Activated T-cell treated with anti-CD3 and anti-CD28 coated beads for 24 hours (primary cell): ENCODE measurements around the gene DPY30.
A peak's percentile ranks its signal among the peaks of the same experiment; 100 is the strongest.
"Not testable (repeated sequence)": the region's sequence is repeated elsewhere in the genome, so short reads cannot be mapped to it uniquely, and the experiment has no call there.

ENCODE experiments used
- DNase-seq: peaks from one replicate; pipeline ENCODE4 v3.0.0-alpha.2; 2020; ENCODE audit warnings: low read depth

DPY30 gene

GRCh38 chr2:32039447-32040219 lies at the start of gene DPY30:
DPY30 (minus strand) TSS chr2:32039805; CDS start chr2:32039456, 349 bp downstream.
- peak; percentile 86 for DNase-seq

GRCh38 chr2:32074134-32074506 lies 34.5 kb upstream of the DPY30 start:
- DNase-seq: no peak

- DNase-seq: no peak
Observed at GRCh38 chr2:32067549-32067948, 27.9 kb upstream of the DPY30 start.

GRCh38 chr2:32064713-32065112 lies 25.1 kb upstream of the DPY30 start:
- DNase-seq: no peak

GRCh38 chr2:32064021-32064601 lies 24.5 kb upstream of the DPY30 start:
- DNase-seq: peak; percentile 2

- peak; percentile 96 for DNase-seq
Observed at GRCh38 chr2:32063310-32064020, 23.9 kb upstream of the DPY30 start, which contains the start of gene SPAST. SPAST (plus strand) TSS chr2:32063556; CDS start chr2:32063832, 276 bp downstream.

- no peak for DNase-seq
Observed at GRCh38 chr2:32061973-32062861, 22.6 kb upstream of the DPY30 start.

- no peak for DNase-seq
Observed at GRCh38 chr2:32061430-32061829, 21.8 kb upstream of the DPY30 start.

- DNase-seq: no peak
Observed at GRCh38 chr2:32060266-32060665, 20.7 kb upstream of the DPY30 start.

- no peak for DNase-seq
Observed at GRCh38 chr2:32058130-32058529, 18.5 kb upstream of the DPY30 start.

GRCh38 chr2:32054583-32054982 lies 15.0 kb upstream of the DPY30 start:
- DNase-seq: not testable (repeated sequence)

- DNase-seq: no peak
Observed at GRCh38 chr2:32051836-32052439, 12.3 kb upstream of the DPY30 start.

GRCh38 chr2:32043561-32043960 lies 4.0 kb upstream of the DPY30 start:
- no peak for DNase-seq

GRCh38 chr2:32034198-32034887 lies 5.3 kb downstream of the DPY30 start:
- not testable (repeated sequence) for DNase-seq

- not testable (repeated sequence) for DNase-seq
Observed at GRCh38 chr2:32018789-32019482, 20.7 kb downstream of the DPY30 start.

- no peak for DNase-seq
Observed at GRCh38 chr2:32012872-32013271, 26.7 kb downstream of the DPY30 start.

GRCh38 chr2:32011485-32011960 lies 28.1 kb downstream of the DPY30 start:
- DNase-seq: no peak

- DNase-seq: peak; percentile 91
Observed at GRCh38 chr2:32010670-32011484, 28.7 kb downstream of the DPY30 start, which contains the start of gene MEMO1. MEMO1 (minus strand) TSS chr2:32011008; CDS start chr2:32010247, 761 bp downstream.

GRCh38 chr2:32010280-32010669 lies 29.3 kb downstream of the DPY30 start:
- peak; percentile 49 for DNase-seq
